GM12878 (cell line): ENCODE data around the gene DNAH2. TPM values are rescaled to one million over a fixed set of nuclear protein-coding genes. Genes with fewer than 3 reads are reported as not detected.

Source experiments
- IRF5 ChIP-seq: fragments of 450-650 bp; IDR thresholded peaks from 2 replicates; pipeline ENCODE4 v1.6.1; 2017; ENCODE audit warnings: borderline replicate concordance
- JUNB ChIP-seq: IDR thresholded peaks from 2 replicates; pipeline ENCODE4 v1.6.1; 2016; ENCODE audit warnings: antibody characterized with exemption, mild to moderate bottlenecking
- LARP7 ChIP-seq: fragments of 450-650 bp; IDR thresholded peaks from 2 replicates; pipeline ENCODE4 v1.6.1; 2017; ENCODE audit warnings: mild to moderate bottlenecking
- MTA2 ChIP-seq: fragments of 450-650 bp; IDR thresholded peaks from 2 replicates; pipeline ENCODE4 v1.6.1; 2016; ENCODE audit warnings: low read depth, mild to moderate bottlenecking, moderate library complexity
- MYC ChIP-seq: IDR thresholded peaks from 2 replicates; pipeline ENCODE4 v1.6.1; 2011; ENCODE audit warnings: mild to moderate bottlenecking, low read length, moderate library complexity, inconsistent platforms; ENCODE audit not compliant: insufficient read depth, insufficient replicate concordance, insufficient read length, severe bottlenecking
- NKRF ChIP-seq: fragments of 450-650 bp; conservative IDR thresholded peaks from 2 replicates; pipeline ENCODE4 v1.6.1; 2017; ENCODE audit warnings: mild to moderate bottlenecking, moderate library complexity
- NR2C2 ChIP-seq: IDR thresholded peaks from 2 replicates; pipeline ENCODE4 v1.6.1; 2011; ENCODE audit warnings: borderline replicate concordance, low read depth; ENCODE audit not compliant: control insufficient read depth, insufficient read length
- PAX5 ChIP-seq: IDR thresholded peaks from 2 replicates; pipeline ENCODE4 v1.6.1; 2011; ENCODE audit warnings: low read depth, low read length, borderline replicate concordance
- POLR2AphosphoS2 ChIP-seq: IDR thresholded peaks from 2 replicates; pipeline ENCODE4 v1.6.1; 2011; ENCODE audit warnings: low read depth, mild to moderate bottlenecking, low read length, improper control_type of control experiment, moderate library complexity
- RBBP5 ChIP-seq: fragments of 200-600 bp; sonication (generic); conservative IDR thresholded peaks from 2 replicates; pipeline ENCODE4 v1.6.1; 2016
- ZBED1 ChIP-seq: IDR thresholded peaks from 2 replicates; pipeline ENCODE4 v1.6.1; 2016; ENCODE audit warnings: borderline replicate concordance
- polyA plus RNA-seq, 11 experiments: library from polyadenylated mRNA; depleted of rRNA in 4 of 11; unstranded in 6 of 11; stranded (reverse) in 5 of 11; fragments of >200 nt; fragmentation: Nextera tagmentation in 4 of 11; fragmentation: Illumina TruSeq in 1 of 11; extraction: Ambion mirVana in 4 of 11; extraction: Trizol in 1 of 11; gene quantifications; 1 replicate in 1 of 11; 2 replicates in 10 of 11; pipeline versions ENCODE4 v1.2.1 to v1.2.3, GENCODE V29; 2011 to 2016; ENCODE audit warnings: inconsistent platforms in 2 of 11, missing spikeins in 2 of 11, low read depth in 1 of 11
- total RNA-seq, 4 experiments: library from RNA; depleted of rRNA in 3 of 4; stranded (reverse); fragments of >200 nt in 3 of 4; fragmentation: Illumina TruSeq in 1 of 4; extraction: Trizol in 1 of 4; gene quantifications; 2 replicates each; pipeline versions ENCODE4 v1.2.1 to v1.2.3, GENCODE V29; 2013 to 2021
- TF ChIP-seq, protein P1 (sequence below): fragments of 450-650 bp; IDR thresholded peaks from 2 replicates; pipeline ENCODE4 v1.6.1; 2016; ENCODE audit warnings: mild to moderate bottlenecking, moderate library complexity, borderline replicate concordance

DNAH2 gene
- total and polyA plus RNA-seq, 10 of the 15 experiments (the other 5 are each of a cell fraction or from before 2014, with no cell fraction given): not detected

GRCh38 chr17:7844292-7845154, 127.0 kb downstream of the DNAH2 start (continued):
- TF ChIP-seq NKRF: peak; percentile 38; the same call in 1 of the 2 replicates
- TF ChIP-seq PAX5: no peak
- TF ChIP-seq NR2C2: no peak
- no peak for TF ChIP-seq JUNB
- TF ChIP-seq POLR2AphosphoS2: peak; percentile 39; the same call in 1 of the 2 replicates
- TF ChIP-seq, protein P1, sequence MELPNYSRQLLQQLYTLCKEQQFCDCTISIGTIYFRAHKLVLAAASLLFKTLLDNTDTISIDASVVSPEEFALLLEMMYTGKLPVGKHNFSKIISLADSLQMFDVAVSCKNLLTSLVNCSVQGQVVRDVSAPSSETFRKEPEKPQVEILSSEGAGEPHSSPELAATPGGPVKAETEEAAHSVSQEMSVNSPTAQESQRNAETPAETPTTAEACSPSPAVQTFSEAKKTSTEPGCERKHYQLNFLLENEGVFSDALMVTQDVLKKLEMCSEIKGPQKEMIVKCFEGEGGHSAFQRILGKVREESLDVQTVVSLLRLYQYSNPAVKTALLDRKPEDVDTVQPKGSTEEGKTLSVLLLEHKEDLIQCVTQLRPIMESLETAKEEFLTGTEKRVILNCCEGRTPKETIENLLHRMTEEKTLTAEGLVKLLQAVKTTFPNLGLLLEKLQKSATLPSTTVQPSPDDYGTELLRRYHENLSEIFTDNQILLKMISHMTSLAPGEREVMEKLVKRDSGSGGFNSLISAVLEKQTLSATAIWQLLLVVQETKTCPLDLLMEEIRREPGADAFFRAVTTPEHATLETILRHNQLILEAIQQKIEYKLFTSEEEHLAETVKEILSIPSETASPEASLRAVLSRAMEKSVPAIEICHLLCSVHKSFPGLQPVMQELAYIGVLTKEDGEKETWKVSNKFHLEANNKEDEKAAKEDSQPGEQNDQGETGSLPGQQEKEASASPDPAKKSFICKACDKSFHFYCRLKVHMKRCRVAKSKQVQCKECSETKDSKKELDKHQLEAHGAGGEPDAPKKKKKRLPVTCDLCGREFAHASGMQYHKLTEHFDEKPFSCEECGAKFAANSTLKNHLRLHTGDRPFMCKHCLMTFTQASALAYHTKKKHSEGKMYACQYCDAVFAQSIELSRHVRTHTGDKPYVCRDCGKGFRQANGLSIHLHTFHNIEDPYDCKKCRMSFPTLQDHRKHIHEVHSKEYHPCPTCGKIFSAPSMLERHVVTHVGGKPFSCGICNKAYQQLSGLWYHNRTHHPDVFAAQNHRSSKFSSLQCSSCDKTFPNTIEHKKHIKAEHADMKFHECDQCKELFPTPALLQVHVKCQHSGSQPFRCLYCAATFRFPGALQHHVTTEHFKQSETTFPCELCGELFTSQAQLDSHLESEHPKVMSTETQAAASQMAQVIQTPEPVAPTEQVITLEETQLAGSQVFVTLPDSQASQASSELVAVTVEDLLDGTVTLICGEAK: no peak
- TF ChIP-seq LARP7: peak; percentile 56; the same call in 1 of the 2 replicates
- TF ChIP-seq RBBP5: no peak
- TF ChIP-seq IRF5: no peak
- TF ChIP-seq MYC: no peak
- no peak for TF ChIP-seq MTA2
- no peak for TF ChIP-seq ZBED1
- TF ChIP-seq, all 136 proteins: peak for 34
